GM23338 (cell line): ENCODE measurements around the gene DNAL4.

Experiments
- CREB1 ChIP-seq: fragments of 250-450 bp; sonication (Bioruptor Pico); IDR thresholded peaks from 2 replicates; pipeline ENCODE4 v1.5.0; 2020; ENCODE audit warnings: low read depth, mild to moderate bottlenecking, moderate library complexity
- ETS1 ChIP-seq: IDR thresholded peaks from 2 replicates; pipeline ENCODE4 v1.6.1; 2016; ENCODE audit warnings: antibody characterized with exemption
- EZH2 ChIP-seq: fragments of 200-600 bp; sonication (generic); IDR thresholded peaks from one replicate; pipeline ENCODE4 v1.8.0; 2017; ENCODE audit warnings: antibody characterized with exemption, mild to moderate bottlenecking, low read depth; ENCODE audit not compliant: unreplicated experiment
- EZH2phosphoT487 ChIP-seq: fragments of 200-600 bp; sonication (generic); IDR thresholded peaks from one replicate; pipeline ENCODE4 v1.8.1; 2018; ENCODE audit warnings: antibody characterized with exemption; ENCODE audit not compliant: unreplicated experiment
- POLR2AphosphoS5 ChIP-seq: IDR thresholded peaks from 2 replicates; pipeline ENCODE4 v1.6.1; 2016; ENCODE audit warnings: antibody characterized with exemption, low read depth
- REST ChIP-seq: IDR thresholded peaks from one replicate; pipeline ENCODE4 v1.6.1; 2018; ENCODE audit warnings: antibody characterized with exemption; ENCODE audit not compliant: unreplicated experiment
- TF ChIP-seq, protein P1 (sequence below), 2 experiments: fragments of 200-600 bp in 1 of 2; sonication (generic) in 1 of 2; conservative IDR thresholded peaks; 2 replicates each; pipeline versions ENCODE4 v1.5.1 to v1.6.1; 2016 to 2017; ENCODE audit warnings: antibody characterized with exemption in 2 of 2, low read depth in 2 of 2, mild to moderate bottlenecking in 2 of 2, moderate library complexity in 1 of 2
- TF ChIP-seq, protein P2 (sequence below): fragments of 250-450 bp; sonication (Bioruptor Pico); IDR thresholded peaks from 2 replicates; pipeline ENCODE4 v1.5.0; 2020; ENCODE audit warnings: mild to moderate bottlenecking, moderate library complexity

DNA sequence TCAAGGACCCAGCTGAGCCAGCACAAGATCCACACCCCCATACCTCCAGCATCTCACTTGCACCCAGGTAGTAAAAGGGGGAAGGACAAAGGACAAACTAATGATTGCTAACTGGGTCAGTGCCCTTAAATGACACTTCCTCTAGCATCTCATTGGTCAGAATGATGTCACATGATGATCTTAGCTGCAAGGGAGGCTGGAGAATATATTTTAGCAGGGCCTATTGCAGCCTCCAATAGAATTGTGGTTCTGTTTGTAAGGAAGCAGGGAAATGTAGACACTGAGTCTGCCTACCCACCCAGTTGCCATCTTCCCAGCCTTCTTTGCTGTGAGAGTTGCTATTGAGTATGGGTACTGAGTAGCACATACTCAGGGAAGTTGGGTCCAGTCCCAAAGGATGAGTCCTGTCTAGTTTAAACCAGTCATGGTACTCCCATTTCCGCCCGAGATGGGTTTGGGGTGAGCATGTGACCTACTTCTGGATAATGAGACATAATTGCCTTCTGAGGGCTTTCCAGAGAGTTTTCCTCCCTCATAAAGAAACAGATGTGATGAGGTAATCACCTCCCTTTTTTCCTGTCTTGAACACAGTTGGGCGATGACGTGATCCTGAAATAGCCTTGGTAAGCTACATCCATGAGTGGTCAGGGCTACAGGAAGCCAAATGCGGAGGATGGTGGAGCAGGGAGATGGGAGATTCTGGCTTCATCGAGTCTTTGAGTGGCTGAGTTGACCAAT lies 5.5 kb upstream of the DNAL4 start:
- TF ChIP-seq, protein P1, sequence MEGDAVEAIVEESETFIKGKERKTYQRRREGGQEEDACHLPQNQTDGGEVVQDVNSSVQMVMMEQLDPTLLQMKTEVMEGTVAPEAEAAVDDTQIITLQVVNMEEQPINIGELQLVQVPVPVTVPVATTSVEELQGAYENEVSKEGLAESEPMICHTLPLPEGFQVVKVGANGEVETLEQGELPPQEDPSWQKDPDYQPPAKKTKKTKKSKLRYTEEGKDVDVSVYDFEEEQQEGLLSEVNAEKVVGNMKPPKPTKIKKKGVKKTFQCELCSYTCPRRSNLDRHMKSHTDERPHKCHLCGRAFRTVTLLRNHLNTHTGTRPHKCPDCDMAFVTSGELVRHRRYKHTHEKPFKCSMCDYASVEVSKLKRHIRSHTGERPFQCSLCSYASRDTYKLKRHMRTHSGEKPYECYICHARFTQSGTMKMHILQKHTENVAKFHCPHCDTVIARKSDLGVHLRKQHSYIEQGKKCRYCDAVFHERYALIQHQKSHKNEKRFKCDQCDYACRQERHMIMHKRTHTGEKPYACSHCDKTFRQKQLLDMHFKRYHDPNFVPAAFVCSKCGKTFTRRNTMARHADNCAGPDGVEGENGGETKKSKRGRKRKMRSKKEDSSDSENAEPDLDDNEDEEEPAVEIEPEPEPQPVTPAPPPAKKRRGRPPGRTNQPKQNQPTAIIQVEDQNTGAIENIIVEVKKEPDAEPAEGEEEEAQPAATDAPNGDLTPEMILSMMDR (conservative IDR thresholded peaks at IDR 0.05; ENCODE audit: low read depth in 2 of 2), result no peak
- no peak for TF ChIP-seq POLR2AphosphoS5
- no peak for TF ChIP-seq REST
- no peak for TF ChIP-seq CREB1 (CRISPR knock-in tag)
- TF ChIP-seq ETS1, result no peak
- TF ChIP-seq EZH2phosphoT487, result no peak
- TF ChIP-seq EZH2, result no peak
- TF ChIP-seq, protein P2, sequence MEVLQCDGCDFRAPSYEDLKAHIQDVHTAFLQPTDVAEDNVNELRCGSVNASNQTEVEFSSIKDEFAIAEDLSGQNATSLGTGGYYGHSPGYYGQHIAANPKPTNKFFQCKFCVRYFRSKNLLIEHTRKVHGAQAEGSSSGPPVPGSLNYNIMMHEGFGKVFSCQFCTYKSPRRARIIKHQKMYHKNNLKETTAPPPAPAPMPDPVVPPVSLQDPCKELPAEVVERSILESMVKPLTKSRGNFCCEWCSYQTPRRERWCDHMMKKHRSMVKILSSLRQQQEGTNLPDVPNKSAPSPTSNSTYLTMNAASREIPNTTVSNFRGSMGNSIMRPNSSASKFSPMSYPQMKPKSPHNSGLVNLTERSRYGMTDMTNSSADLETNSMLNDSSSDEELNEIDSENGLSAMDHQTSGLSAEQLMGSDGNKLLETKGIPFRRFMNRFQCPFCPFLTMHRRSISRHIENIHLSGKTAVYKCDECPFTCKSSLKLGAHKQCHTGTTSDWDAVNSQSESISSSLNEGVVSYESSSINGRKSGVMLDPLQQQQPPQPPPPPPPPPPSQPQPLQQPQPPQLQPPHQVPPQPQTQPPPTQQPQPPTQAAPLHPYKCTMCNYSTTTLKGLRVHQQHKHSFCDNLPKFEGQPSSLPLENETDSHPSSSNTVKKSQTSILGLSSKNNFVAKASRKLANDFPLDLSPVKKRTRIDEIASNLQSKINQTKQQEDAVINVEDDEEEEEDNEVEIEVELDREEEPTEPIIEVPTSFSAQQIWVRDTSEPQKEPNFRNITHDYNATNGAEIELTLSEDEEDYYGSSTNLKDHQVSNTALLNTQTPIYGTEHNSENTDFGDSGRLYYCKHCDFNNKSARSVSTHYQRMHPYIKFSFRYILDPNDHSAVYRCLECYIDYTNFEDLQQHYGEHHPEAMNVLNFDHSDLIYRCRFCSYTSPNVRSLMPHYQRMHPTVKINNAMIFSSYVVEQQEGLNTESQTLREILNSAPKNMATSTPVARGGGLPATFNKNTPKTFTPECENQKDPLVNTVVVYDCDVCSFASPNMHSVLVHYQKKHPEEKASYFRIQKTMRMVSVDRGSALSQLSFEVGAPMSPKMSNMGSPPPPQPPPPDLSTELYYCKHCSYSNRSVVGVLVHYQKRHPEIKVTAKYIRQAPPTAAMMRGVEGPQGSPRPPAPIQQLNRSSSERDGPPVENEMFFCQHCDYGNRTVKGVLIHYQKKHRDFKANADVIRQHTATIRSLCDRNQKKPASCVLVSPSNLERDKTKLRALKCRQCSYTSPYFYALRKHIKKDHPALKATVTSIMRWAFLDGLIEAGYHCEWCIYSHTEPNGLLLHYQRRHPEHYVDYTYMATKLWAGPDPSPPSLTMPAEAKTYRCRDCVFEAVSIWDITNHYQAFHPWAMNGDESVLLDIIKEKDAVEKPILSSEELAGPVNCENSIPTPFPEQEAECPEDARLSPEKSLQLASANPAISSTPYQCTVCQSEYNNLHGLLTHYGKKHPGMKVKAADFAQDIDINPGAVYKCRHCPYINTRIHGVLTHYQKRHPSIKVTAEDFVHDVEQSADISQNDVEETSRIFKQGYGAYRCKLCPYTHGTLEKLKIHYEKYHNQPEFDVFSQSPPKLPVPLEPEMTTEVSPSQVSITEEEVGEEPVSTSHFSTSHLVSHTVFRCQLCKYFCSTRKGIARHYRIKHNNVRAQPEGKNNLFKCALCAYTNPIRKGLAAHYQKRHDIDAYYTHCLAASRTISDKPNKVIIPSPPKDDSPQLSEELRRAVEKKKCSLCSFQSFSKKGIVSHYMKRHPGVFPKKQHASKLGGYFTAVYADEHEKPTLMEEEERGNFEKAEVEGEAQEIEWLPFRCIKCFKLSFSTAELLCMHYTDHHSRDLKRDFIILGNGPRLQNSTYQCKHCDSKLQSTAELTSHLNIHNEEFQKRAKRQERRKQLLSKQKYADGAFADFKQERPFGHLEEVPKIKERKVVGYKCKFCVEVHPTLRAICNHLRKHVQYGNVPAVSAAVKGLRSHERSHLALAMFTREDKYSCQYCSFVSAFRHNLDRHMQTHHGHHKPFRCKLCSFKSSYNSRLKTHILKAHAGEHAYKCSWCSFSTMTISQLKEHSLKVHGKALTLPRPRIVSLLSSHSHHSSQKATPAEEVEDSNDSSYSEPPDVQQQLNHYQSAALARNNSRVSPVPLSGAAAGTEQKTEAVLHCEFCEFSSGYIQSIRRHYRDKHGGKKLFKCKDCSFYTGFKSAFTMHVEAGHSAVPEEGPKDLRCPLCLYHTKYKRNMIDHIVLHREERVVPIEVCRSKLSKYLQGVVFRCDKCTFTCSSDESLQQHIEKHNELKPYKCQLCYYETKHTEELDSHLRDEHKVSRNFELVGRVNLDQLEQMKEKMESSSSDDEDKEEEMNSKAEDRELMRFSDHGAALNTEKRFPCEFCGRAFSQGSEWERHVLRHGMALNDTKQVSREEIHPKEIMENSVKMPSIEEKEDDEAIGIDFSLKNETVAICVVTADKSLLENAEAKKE, result no peak
